Prostate gland (tissue), 2 donors: Measurements from ENCODE around the gene CORO2B. TPM values are rescaled to one million over a fixed set of nuclear protein-coding genes. Genes with fewer than 3 reads are reported as not detected.

ENCODE experiments used
- DNase-seq: peaks from one replicate; pipeline ENCODE4 v3.0.0-alpha.2; 2019; ENCODE audit warnings: low spot score
- H3K27ac ChIP-seq, 2 donors: fragments of 200-600 bp; sonication (generic); 2 replicates each; pipeline ENCODE4 v1.5.1; 2017 to 2019
- H3K27me3 ChIP-seq: fragments of 200-600 bp; sonication (generic); replicated peaks from 2 replicates; pipeline ENCODE4 v1.5.1; 2019; ENCODE audit not compliant: insufficient read depth
- H3K36me3 ChIP-seq, 2 donors: fragments of 200-600 bp; sonication (generic); 1 replicate in 1 of 2; 2 replicates in 1 of 2; pipeline versions ENCODE4 v1.5.1 to v1.8.1; 2017 to 2019
- H3K4me1 ChIP-seq: fragments of 200-600 bp; sonication (generic); replicated peaks from 2 replicates; pipeline ENCODE4 v1.5.1; 2019
- H3K4me3 ChIP-seq, 2 donors: fragments of 200-600 bp; sonication (generic); 2 replicates each; pipeline ENCODE4 v1.5.1; 2017 to 2019
- H3K9me3 ChIP-seq: fragments of 200-600 bp; sonication (generic); 2 replicates; pipeline ENCODE4 v1.5.1; 2017
- CTCF ChIP-seq, 4 experiments: fragments of 200-600 bp in 2 of 4; fragments of 450-650 bp in 2 of 4; sonication (generic) in 2 of 4; IDR thresholded peaks; 1 replicate in 3 of 4; 2 replicates in 1 of 4; pipeline ENCODE4 v1.5.1; 2016 to 2019; ENCODE audit warnings: antibody characterized with exemption in 4 of 4, mild to moderate bottlenecking in 2 of 4, moderate library complexity in 2 of 4
- POLR2A ChIP-seq: fragments of 450-650 bp; IDR thresholded peaks from one replicate; pipeline ENCODE4 v1.6.1; 2016; ENCODE audit warnings: antibody characterized with exemption, mild to moderate bottlenecking
- POLR2AphosphoS5 ChIP-seq: sonication (generic); formaldehyde crosslinking; IDR thresholded peaks from one replicate; pipeline ENCODE4 v1.6.1; 2017; ENCODE audit warnings: antibody characterized with exemption
- WGBS: methylation state at CpG from one replicate; pipeline ENCODE4 v1.1.5; 2018; 5-methylcytosine and 5-hydroxymethylcytosine counted together
- intact Hi-C: fragments of 100-400 bp; cut with DNase I; formaldehyde crosslinking; loops from one replicate; pipeline ENCODE4 v1.14.2; 2022
- total RNA-seq, 2 donors: library from RNA; depleted of rRNA; stranded (reverse); fragments of >200 nt; gene quantifications; one replicate each; pipeline ENCODE4 v1.1.0, GENCODE V29; 2016

CORO2B gene
- total RNA-seq, 2 donors from 2014 or later: 0.50 to 1.4 TPM

- peak overlapping the region; percentile 15 to 25 for H3K4me3 ChIP-seq
- H3K36me3 ChIP-seq: no peaks in the 10 kb centered on the region
- DNase-seq: peak; percentile 47
- 2% methylated on average over 54 of the region's 54 CpGs for WGBS
- no peaks in the 10 kb centered on the region for H3K9me3 ChIP-seq
- TF ChIP-seq POLR2AphosphoS5 (peak; percentile 37), CTCF (IDR thresholded peaks at IDR 0.05) (peak; percentile 90 to 97 (median 92)), POLR2A (no peak)
- no peak overlapping the region for H3K27ac ChIP-seq
- H3K4me1 ChIP-seq: no peaks in the 10 kb centered on the region
- no peaks in the 10 kb centered on the region for H3K27me3 ChIP-seq
- intact Hi-C loops: loop anchor here (2.0 to 5.0 kb wide), 3 partner anchors 115 to 368 kb away; no protein-coding TSS in a partner anchor
Observed at GRCh38 chr15:68559345-68560310, 19.2 kb upstream of the CORO2B start.

GRCh38 chr15:68560501-68561113, 18.2 kb upstream of the CORO2B start:
- Histone ChIP-seq H3K4me1 (no peaks in the 10 kb centered on the region), H3K27me3 (no peaks in the 10 kb centered on the region), H3K9me3 (no peaks in the 10 kb centered on the region), H3K36me3 (no peaks in the 10 kb centered on the region), H3K4me3 (no peak overlapping the region), H3K27ac (no peak overlapping the region)
- DNase-seq: no peak
- intact Hi-C loops: no loop called here
- WGBS: 84% methylated on average over 13 of the region's 13 CpGs
- no peak for TF ChIP-seq POLR2A
- no peak for TF ChIP-seq CTCF (IDR thresholded peaks at IDR 0.05)
- TF ChIP-seq POLR2AphosphoS5: no peak

- Histone ChIP-seq H3K36me3 (no peaks in the 10 kb centered on the region), H3K27me3 (no peaks in the 10 kb centered on the region), H3K9me3 (no peaks in the 10 kb centered on the region), H3K4me1 (no peaks in the 10 kb centered on the region), H3K27ac (no peak overlapping the region), H3K4me3 (no peak overlapping the region)
- 80% methylated on average over 15 of the region's 15 CpGs for WGBS
- TF ChIP-seq POLR2AphosphoS5 (no peak), POLR2A (no peak), CTCF (IDR thresholded peaks at IDR 0.05) (no peak)
- DNase-seq: no peak
- intact Hi-C loops: no loop called here
Observed at GRCh38 chr15:68561171-68561900, 17.5 kb upstream of the CORO2B start.

GRCh38 chr15:68561901-68562300, 16.9 kb upstream of the CORO2B start:
- no peak for TF ChIP-seq CTCF (IDR thresholded peaks at IDR 0.05)
- no peak for TF ChIP-seq POLR2A
- TF ChIP-seq POLR2AphosphoS5: no peak
- WGBS: 79% methylated on average over 3 of the region's 3 CpGs

More at GRCh38 chr15:68561901-68562300, 16.9 kb upstream of the CORO2B start:
- intact Hi-C loops: no loop called here
- Histone ChIP-seq H3K36me3 (no peaks in the 10 kb centered on the region), H3K9me3 (no peaks in the 10 kb centered on the region), H3K27me3 (no peaks in the 10 kb centered on the region), H3K4me1 (no peaks in the 10 kb centered on the region), H3K27ac (no peak overlapping the region), H3K4me3 (no peak overlapping the region)
- no peak for DNase-seq
